Tibial nerve (tissue), 4 donors: Measurements from ENCODE around the gene ATP5MC2.

Experiments
- CTCF ChIP-seq, 5 experiments: fragments of 200-600 bp in 3 of 5; fragments of 450-650 bp in 2 of 5; sonication (generic) in 3 of 5; IDR thresholded peaks; one replicate each; pipeline ENCODE4 v1.5.1; 2016 to 2019; ENCODE audit warnings: antibody characterized with exemption in 5 of 5, mild to moderate bottlenecking in 3 of 5, moderate library complexity in 2 of 5
- EP300 ChIP-seq, 2 donors: sonication (generic); formaldehyde crosslinking; IDR thresholded peaks; one replicate each; pipeline ENCODE4 v1.6.1; 2017; ENCODE audit warnings: antibody characterized with exemption in 2 of 2, mild to moderate bottlenecking in 1 of 2
- POLR2A ChIP-seq, 2 donors: fragments of 450-650 bp; IDR thresholded peaks; one replicate each; pipeline ENCODE4 v1.6.1; 2017; ENCODE audit warnings: antibody characterized with exemption in 2 of 2, mild to moderate bottlenecking in 2 of 2, moderate library complexity in 2 of 2

- TF ChIP-seq CTCF (IDR thresholded peaks at IDR 0.05) (no peak), EP300 (IDR thresholded peaks at IDR 0.05) (no peak), POLR2A (IDR thresholded peaks at IDR 0.05) (no peak)
These were observed 8.1 kb upstream of the ATP5MC2 start for GRCh38 chr12:53683983-53684382.
